GM21423 (cell line): ENCODE data around the gene AFF3.

ENCODE experiments used
- ATAC-seq: cut with Tn5 transposase; IDR thresholded peaks from one replicate; pipeline ENCODE4 v1.9.1; 2021; ENCODE audit warnings: mild to moderate bottlenecking, moderate library complexity; ENCODE audit not compliant: unreplicated experiment

Gene AFF3

GRCh38 chr2:100016756-100017155 lies 125.6 kb downstream of the AFF3 start:
- ATAC-seq, result no peak

- no peak for ATAC-seq
Measured at GRCh38 chr2:100015849-100016248, 126.5 kb downstream of the AFF3 start.

- no peak for ATAC-seq
Measured at GRCh38 chr2:100013892-100014677, 128.3 kb downstream of the AFF3 start.

- ATAC-seq, result no peak
Measured at GRCh38 chr2:100012561-100012960, 129.8 kb downstream of the AFF3 start.

GRCh38 chr2:100011272-100011731 lies 131.1 kb downstream of the AFF3 start:
- no peak for ATAC-seq

GRCh38 chr2:100010606-100011005 lies 131.8 kb downstream of the AFF3 start:
- no peak for ATAC-seq

GRCh38 chr2:100009743-100010142 lies 132.6 kb downstream of the AFF3 start:
- no peak for ATAC-seq

- ATAC-seq, result no peak
Measured at GRCh38 chr2:100008956-100009355, 133.4 kb downstream of the AFF3 start.

GRCh38 chr2:100006516-100006915 lies 135.9 kb downstream of the AFF3 start:
- ATAC-seq, result no peak

- no peak for ATAC-seq
Measured at GRCh38 chr2:100004959-100005387, 137.4 kb downstream of the AFF3 start.

GRCh38 chr2:100004348-100004884 lies 138.0 kb downstream of the AFF3 start:
- no peak for ATAC-seq

GRCh38 chr2:100002059-100002458 lies 140.3 kb downstream of the AFF3 start:
- ATAC-seq, result no peak

GRCh38 chr2:100000915-100001707 lies 141.3 kb downstream of the AFF3 start:
- ATAC-seq, result no peak

GRCh38 chr2:99998651-99999320 lies 143.6 kb downstream of the AFF3 start:
- ATAC-seq, result no peak

- no peak for ATAC-seq
Measured at GRCh38 chr2:99989905-99990304, 152.5 kb downstream of the AFF3 start.

GRCh38 chr2:99988599-99988998 lies 153.8 kb downstream of the AFF3 start:
- ATAC-seq, result no peak

GRCh38 chr2:99987160-99987559 lies 155.2 kb downstream of the AFF3 start:
- ATAC-seq, result no peak

GRCh38 chr2:99984799-99985515 lies 157.4 kb downstream of the AFF3 start:
- ATAC-seq, result no peak

- no peak for ATAC-seq
Measured at GRCh38 chr2:99982744-99983143, 159.6 kb downstream of the AFF3 start.

GRCh38 chr2:99981840-99982239 lies 160.6 kb downstream of the AFF3 start:
- ATAC-seq, result no peak

GRCh38 chr2:99980176-99980575 lies 162.2 kb downstream of the AFF3 start:
- no peak for ATAC-seq
